Vein endothelial cell (primary cell): ENCODE data around the gene PKN1. TPM values are rescaled to one million over a fixed set of nuclear protein-coding genes. Genes with fewer than 3 reads are reported as not detected.

Source experiments
- small RNA-seq: library from RNA; depleted of rRNA; stranded (forward); fragments of <200 nt; gene quantifications from one replicate; pipeline ENCODE3, GENCODE V24; 2012
- total RNA-seq: library from RNA; depleted of rRNA; stranded (reverse); fragments of >200 nt; gene quantifications from 2 replicates; pipeline ENCODE4 v1.2.3, GENCODE V29; 2012

Gene PKN1
- 253 and 369 TPM in 2 replicates for total RNA-seq

DNA sequence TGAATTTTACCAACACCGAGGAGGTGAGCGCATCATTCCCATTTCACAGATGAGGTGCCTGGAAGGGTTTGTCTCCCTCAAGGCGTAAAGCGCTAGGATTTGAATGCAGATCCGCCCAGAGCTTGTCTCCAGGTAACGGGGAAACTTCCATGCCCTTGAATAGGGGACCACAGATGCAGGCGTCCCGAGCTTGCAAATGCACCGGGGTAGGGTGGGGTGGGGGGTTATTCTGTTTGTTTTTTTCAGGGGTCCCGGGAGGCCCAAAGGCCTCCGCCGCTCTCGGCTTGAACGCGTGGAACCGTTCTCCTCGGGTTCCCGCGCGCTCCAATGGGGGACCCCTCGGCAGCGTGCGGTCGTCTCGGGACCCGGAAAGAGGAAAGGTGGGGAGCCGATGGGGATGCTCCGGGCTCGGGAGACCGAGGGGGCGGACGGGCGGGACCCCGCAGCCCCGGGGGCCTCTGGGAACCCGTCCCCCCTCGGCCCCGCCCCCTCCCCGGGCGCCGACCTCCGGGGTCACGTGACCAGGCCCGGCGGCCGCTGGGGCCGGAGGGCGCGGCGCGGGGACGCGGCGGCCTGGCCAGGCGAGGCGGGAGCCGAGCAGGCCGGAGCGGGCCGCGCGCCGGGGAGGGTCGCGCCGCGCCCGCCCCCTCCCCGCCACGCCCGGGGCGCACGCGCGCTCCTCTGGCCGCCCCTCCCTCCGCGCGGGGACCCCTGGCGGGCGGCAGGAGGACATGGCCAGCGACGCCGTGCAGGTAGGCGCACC, at the start of gene PKN1:
TSS of gene PKN1 (plus strand) at position 516 of the 763 bp plus-strand sequence. CDS start at position 732, 216 bp downstream.

GRCh38 chr19:14419106-14419813, 13.8 kb upstream of the PKN1 start, which contains the start of gene DDX39A:
Gene DDX39A, minus strand, starts transcription at chr19:14419341. Its CDS starts 6,121 bp downstream, at chr19:14413220.

GRCh38 chr19:14475251-14476073, 42.4 kb downstream of the PKN1 start, which contains the start of gene PTGER1:
Gene PTGER1, minus strand, starts transcription at chr19:14475354. Its CDS starts 1,034 bp downstream, at chr19:14474320.

GRCh38 chr19:14496029-14496833, 63.1 kb downstream of the PKN1 start, which contains the start of gene GIPC1:
Gene GIPC1, minus strand, starts transcription at chr19:14496127. Its CDS starts 13,151 bp downstream, at chr19:14482976.

DNA sequence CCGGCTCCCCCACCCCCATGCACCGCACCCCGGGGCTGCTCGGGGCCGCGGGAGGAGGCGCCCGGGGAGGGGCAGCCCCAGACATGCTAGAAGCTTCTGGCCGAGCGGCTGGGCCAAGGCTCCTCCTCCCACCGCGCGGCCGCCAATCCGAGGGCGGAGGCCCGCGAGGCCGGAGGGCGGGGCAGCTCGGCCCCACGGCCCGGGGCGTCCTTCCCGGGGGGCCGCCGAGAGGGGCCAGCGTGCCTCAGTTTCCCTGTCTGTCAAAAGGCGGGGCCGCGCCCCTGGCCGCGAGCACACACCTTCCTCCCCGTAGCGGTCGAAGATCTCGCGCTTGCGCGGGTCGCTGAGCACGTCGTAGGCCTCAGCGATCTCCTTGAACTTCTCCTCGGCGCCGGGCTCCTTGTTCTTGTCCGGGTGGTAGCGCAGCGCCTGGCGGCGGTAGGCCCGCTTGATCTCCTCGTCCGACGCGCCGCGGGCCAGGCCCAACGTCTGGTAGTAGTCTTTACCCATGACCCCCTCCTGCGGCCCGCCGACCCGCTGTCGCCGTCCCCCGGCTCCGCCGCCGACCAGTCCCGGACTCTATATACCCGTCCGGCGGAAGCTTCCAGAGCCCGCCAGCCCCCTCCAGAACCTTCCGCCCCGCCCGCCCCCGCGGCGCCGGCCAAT, 84.9 kb downstream of the PKN1 start, which contains the start of gene DNAJB1:
TSS of gene DNAJB1 (minus strand) at position 558 of the 666 bp plus-strand sequence. CDS start at position 510, 48 bp downstream.

Small RNA genes within 50 kb of the gene (small RNA-seq; reads per million reads assigned to genes)
- gene SNRPGP15 = not detected

Other genes starting within 250 kb of the PKN1 start
- gene ADGRL1, start 227.1 kb upstream of the PKN1 start, total RNA-seq = 6.9 and 8.5 TPM in 2 replicates
- gene ADGRE5, start 51.9 kb upstream of the PKN1 start, total RNA-seq = 7.2 and 14.6 TPM in 2 replicates
- gene DDX39A, start 14.0 kb upstream of the PKN1 start, total RNA-seq = 63.4 and 97.1 TPM in 2 replicates
- gene PTGER1, start 42.0 kb downstream of the PKN1 start, total RNA-seq = 0.19 and 0.65 TPM in 2 replicates
- gene GIPC1, start 62.8 kb downstream of the PKN1 start, total RNA-seq = 132 and 184 TPM in 2 replicates
- 45.7 and 54.5 TPM in 2 replicates for gene DNAJB1, start 85.1 kb downstream of the PKN1 start, total RNA-seq
- 32.7 and 35.3 TPM in 2 replicates for gene TECR, start 96.3 kb downstream of the PKN1 start, total RNA-seq
- gene NDUFB7, start 138.8 kb downstream of the PKN1 start, total RNA-seq = 209 and 287 TPM in 2 replicates
- not detected in 2 replicates for gene CLEC17A, start 149.8 kb downstream of the PKN1 start, total RNA-seq
- gene ADGRE3, start 241.5 kb downstream of the PKN1 start, total RNA-seq = not detected in 2 replicates